T-cell (primary cell): ENCODE measurements around the gene ABCC5. TPM values are rescaled to one million over a fixed set of nuclear protein-coding genes. Genes with fewer than 3 reads are reported as not detected.

Source experiments
- ATAC-seq, 4 experiments: fragments of 200-7000 bp in 3 of 4; fragments of 150-1000 bp in 1 of 4; cut with Tn5 transposase; replicated peaks in 1 of 4; 1 replicate in 3 of 4; 2 replicates in 1 of 4; pipeline ENCODE4 v1.10.0; 2021; ENCODE audit warnings: moderate library complexity in 3 of 4, mild to moderate bottlenecking in 2 of 4, moderate number of reproducible peaks in 1 of 4
- CTCF ChIA-PET, 2 donors: fragments of 300-600 bp; sonication (Branson Sonifier 250); formaldehyde crosslinking; loops; one replicate each; lab custom pipeline; 2022; ENCODE audit warnings: antibody characterized with exemption in 2 of 2; lab: Charles Lee
- POLR2A ChIA-PET, 2 donors: fragments of 300-600 bp; sonication (Branson Sonifier 250); formaldehyde crosslinking; loops; one replicate each; lab custom pipeline; 2022; ENCODE audit warnings: antibody characterized with exemption in 2 of 2; lab: Charles Lee
- DNase-seq, 35 experiments: peaks; one replicate each; pipeline versions ENCODE4 v3.0.0 to v3.0.0-alpha.2; 2013 to 2023
- H3K27ac ChIP-seq: one replicate; pipeline ENCODE4 v1.5.1; 2013; ENCODE audit warnings: low read length
- H3K27me3 ChIP-seq, 2 experiments: replicated peaks in 1 of 2; 1 replicate in 1 of 2; 2 replicates in 1 of 2; pipeline versions ENCODE4 v1.6.1 to v1.7.0; 2013; ENCODE audit warnings: low read length in 1 of 2, mixed read lengths in 1 of 2; ENCODE audit not compliant: control insufficient read depth in 2 of 2, insufficient read depth in 2 of 2; ENCODE audit errors: extremely low read depth in 1 of 2
- H3K36me3 ChIP-seq, 2 donors: 1 replicate in 1 of 2; 2 replicates in 1 of 2; pipeline versions ENCODE4 v1.6.1 to v1.7.0; 2013; ENCODE audit warnings: low read length in 1 of 2; ENCODE audit not compliant: control insufficient read depth in 2 of 2, insufficient read depth in 1 of 2; ENCODE audit errors: extremely low read depth in 1 of 2
- H3K4me1 ChIP-seq, 2 experiments: 1 replicate in 1 of 2; 2 replicates in 1 of 2; pipeline versions ENCODE4 v1.6.1 to v1.7.0; 2013; ENCODE audit warnings: low read length in 2 of 2, mixed read lengths in 1 of 2; ENCODE audit not compliant: insufficient read depth in 2 of 2, control insufficient read depth in 1 of 2; ENCODE audit errors: extremely low read depth in 1 of 2
- H3K4me3 ChIP-seq, 2 donors: 1 replicate in 1 of 2; 2 replicates in 1 of 2; pipeline versions ENCODE4 v1.5.1 to v1.7.0; 2013; ENCODE audit warnings: mild to moderate bottlenecking in 2 of 2, low read length in 1 of 2, moderate library complexity in 1 of 2; ENCODE audit not compliant: control insufficient read depth in 1 of 2; ENCODE audit errors: extremely low read depth in 1 of 2
- H3K9me3 ChIP-seq: 2 replicates; pipeline ENCODE4 v1.7.0; 2013
- H3K27ac Mint-ChIP-seq, 2 donors: one replicate each; pipeline ENCODE4 v1.8.0; 2020 to 2021; ENCODE audit warnings: mild to moderate bottlenecking in 2 of 2, mixed read lengths in 2 of 2
- H3K27me3 Mint-ChIP-seq, 2 donors: one replicate each; pipeline ENCODE4 v1.8.0; 2021 to 2022; ENCODE audit warnings: mixed read lengths in 2 of 2
- H3K36me3 Mint-ChIP-seq: one replicate; pipeline ENCODE4 v1.8.0; 2021; ENCODE audit warnings: mixed read lengths
- H3K4me1 Mint-ChIP-seq, 3 donors: one replicate each; pipeline ENCODE4 v1.8.0; 2020 to 2022; ENCODE audit warnings: mixed read lengths in 3 of 3, mild to moderate bottlenecking in 1 of 3
- H3K4me3 Mint-ChIP-seq, 3 donors: one replicate each; pipeline ENCODE4 v1.8.0; 2020 to 2022; ENCODE audit warnings: mild to moderate bottlenecking in 3 of 3, mixed read lengths in 3 of 3, moderate library complexity in 3 of 3
- H3K9me3 Mint-ChIP-seq, 3 donors: one replicate each; pipeline ENCODE4 v1.8.0; 2020 to 2022; ENCODE audit warnings: mixed read lengths in 3 of 3
- WGBS: methylation state at CpG from one replicate; pipeline ENCODE4 v1.1.5; 2013; ENCODE audit warnings: missing lambda C conversion rate; ENCODE audit not compliant: insufficient coverage; 5-methylcytosine and 5-hydroxymethylcytosine counted together
- total RNA-seq, 35 experiments: library from RNA in 6 of 35; stranded (reverse) in 6 of 35; fragments of 120-200 nt in 1 of 35; gene quantifications; one replicate each; pipeline versions ENCODE4 v1.2.1 to v1.2.4 and lab custom pipeline; 2013 to 2026

The ABCC5 gene
- total RNA-seq, 5 donors from 2014 or later (not counting 1 experiment from before 2014, with no cell fraction given) = 17.6 to 34.3 (median 30.2) TPM

GRCh38 chr3:183946037-183946436 lies 71.6 kb downstream of the ABCC5 start:
- DNase-seq (no peak), ATAC-seq (no peak)
- Mint-ChIP-seq H3K27me3 (no peaks in the 10 kb centered on the region), H3K4me3 (no peak overlapping the region), H3K4me1 (no peaks in the 10 kb centered on the region), H3K36me3 (peaks cover 70% of the 10 kb centered on the region), H3K9me3 (no peaks in the 10 kb centered on the region), H3K27ac (no peak overlapping the region)
- Histone ChIP-seq H3K4me3 (no peak overlapping the region), H3K36me3 (peaks cover 9 to 35% of the 10 kb centered on the region in 2 donors), H3K4me1 (no peaks in the 10 kb centered on the region), H3K27ac (no peak overlapping the region), H3K27me3 (no peaks in the 10 kb centered on the region), H3K9me3 (no peaks in the 10 kb centered on the region)
- POLR2A ChIA-PET = interaction anchor here in 1 of 2 donors (0.5 kb wide), 1 partner anchor 49 kb away, joined by 3 read pairs; no protein-coding TSS in a partner anchor
- whole genome bisulfite sequencing = 100% methylated on average over 1 of the region's 2 CpGs
- CTCF ChIA-PET = no interaction called here

- no peaks in the 10 kb centered on the region for H3K4me1 ChIP-seq
- H3K27me3 Mint-ChIP-seq = no peaks in the 10 kb centered on the region
- no peak overlapping the region for H3K27ac ChIP-seq
- ATAC-seq = no peak
- H3K4me3 ChIP-seq = no peak overlapping the region
- no peak overlapping the region for H3K27ac Mint-ChIP-seq
- DNase-seq = no peak
- CTCF ChIA-PET = no interaction called here
- H3K4me3 Mint-ChIP-seq = no peak overlapping the region
- no peaks in the 10 kb centered on the region for H3K9me3 Mint-ChIP-seq
- H3K27me3 ChIP-seq = no peaks in the 10 kb centered on the region
- POLR2A ChIA-PET = interaction anchor here in 1 of 2 donors (0.6 kb wide), 1 partner anchor 55 kb away, joined by 6 read pairs; no protein-coding TSS in a partner anchor
- no peaks in the 10 kb centered on the region for H3K9me3 ChIP-seq
- H3K36me3 ChIP-seq = peaks cover 9 to 33% of the 10 kb centered on the region in 2 donors
- peaks cover 65% of the 10 kb centered on the region for H3K36me3 Mint-ChIP-seq
- no CpG with 5 or more reads among the region's 5 CpGs for WGBS
- no peaks in the 10 kb centered on the region for H3K4me1 Mint-ChIP-seq
Observed at GRCh38 chr3:183944775-183945174, 72.9 kb downstream of the ABCC5 start.

- Histone ChIP-seq H3K9me3 (no peaks in the 10 kb centered on the region), H3K27me3 (no peaks in the 10 kb centered on the region), H3K36me3 (peaks cover 3 to 27% of the 10 kb centered on the region in 2 donors), H3K4me1 (no peaks in the 10 kb centered on the region), H3K4me3 (no peak overlapping the region), H3K27ac (no peak overlapping the region)
- Mint-ChIP-seq H3K4me1 (no peaks in the 10 kb centered on the region), H3K27ac (no peak overlapping the region), H3K27me3 (no peaks in the 10 kb centered on the region), H3K9me3 (no peaks in the 10 kb centered on the region), H3K4me3 (no peak overlapping the region), H3K36me3 (peaks cover 61% of the 10 kb centered on the region)
- POLR2A ChIA-PET = interaction anchor here in 1 of 2 donors (0.6 kb wide), 1 partner anchor 12 kb away, joined by 3 read pairs; no protein-coding TSS in a partner anchor
- CTCF ChIA-PET = interaction anchor here in 1 of 2 donors (0.6 kb wide), 1 partner anchor 45 kb away, joined by 3 read pairs; no protein-coding TSS in a partner anchor
- WGBS = 100% methylated on average over 2 of the region's 6 CpGs
- ATAC-seq = no peak
- no peak for DNase-seq
Observed at GRCh38 chr3:183943739-183944138, 73.9 kb downstream of the ABCC5 start.

GRCh38 chr3:183941216-183941615 lies 76.5 kb downstream of the ABCC5 start:
- ChIA-PET CTCF (no interaction called here), POLR2A (interaction anchor here in 1 of 2 donors (0.6 kb wide), 1 partner anchor 111 kb away, joined by 3 read pairs; no protein-coding TSS in a partner anchor)
- Histone ChIP-seq H3K4me3 (no peak overlapping the region), H3K27ac (no peak overlapping the region), H3K27me3 (no peaks in the 10 kb centered on the region), H3K4me1 (no peaks in the 10 kb centered on the region), H3K9me3 (no peaks in the 10 kb centered on the region), H3K36me3 (peaks cover 3 to 34% of the 10 kb centered on the region in 2 donors)
- Mint-ChIP-seq H3K9me3 (no peaks in the 10 kb centered on the region), H3K36me3 (peaks cover 61% of the 10 kb centered on the region), H3K27me3 (no peaks in the 10 kb centered on the region), H3K27ac (no peak overlapping the region), H3K4me3 (no peak overlapping the region), H3K4me1 (no peaks in the 10 kb centered on the region)
- WGBS = 92% methylated on average over 1 of the region's 2 CpGs
- DNase-seq (no peak), ATAC-seq (no peak)

- H3K36me3 ChIP-seq = peaks cover 3 to 28% of the 10 kb centered on the region in 2 donors
- Mint-ChIP-seq H3K36me3 (peaks cover 46% of the 10 kb centered on the region), H3K4me1 (no peaks in the 10 kb centered on the region), H3K27ac (no peak overlapping the region), H3K4me3 (no peak overlapping the region), H3K9me3 (no peaks in the 10 kb centered on the region), H3K27me3 (no peaks in the 10 kb centered on the region)
- no peaks in the 10 kb centered on the region for H3K27me3 ChIP-seq
- ATAC-seq (no peak), DNase-seq (no peak)
- CTCF ChIA-PET = no interaction called here
- H3K9me3 ChIP-seq = no peaks in the 10 kb centered on the region
- H3K4me1 ChIP-seq = no peaks in the 10 kb centered on the region
- no peak overlapping the region for H3K27ac ChIP-seq
- H3K4me3 ChIP-seq = no peak overlapping the region
- POLR2A ChIA-PET = no interaction called here
- 100% methylated on average over 6 of the region's 10 CpGs for WGBS
Observed at GRCh38 chr3:183937601-183938286, 79.9 kb downstream of the ABCC5 start.

GRCh38 chr3:183933160-183933559 lies 84.5 kb downstream of the ABCC5 start:
- no peaks in the 10 kb centered on the region for H3K27me3 Mint-ChIP-seq
- H3K9me3 Mint-ChIP-seq = no peaks in the 10 kb centered on the region
- ChIA-PET POLR2A (no interaction called here), CTCF (no interaction called here)
- Histone ChIP-seq H3K36me3 (peaks cover 0 to 26% of the 10 kb centered on the region in 2 donors), H3K9me3 (no peaks in the 10 kb centered on the region), H3K4me1 (no peaks in the 10 kb centered on the region), H3K27me3 (no peaks in the 10 kb centered on the region), H3K27ac (no peak overlapping the region), H3K4me3 (no peak overlapping the region)
- ATAC-seq = no peak
- WGBS = 100% methylated on average over 2 of the region's 3 CpGs
- no peak overlapping the region for H3K4me3 Mint-ChIP-seq
- peaks cover 36% of the 10 kb centered on the region for H3K36me3 Mint-ChIP-seq
- no peaks in the 10 kb centered on the region for H3K4me1 Mint-ChIP-seq
- H3K27ac Mint-ChIP-seq = no peak overlapping the region
- no peak for DNase-seq
